ENCODE measurements around the gene AKT1S1. TPM values are rescaled to one million over a fixed set of nuclear protein-coding genes. Genes with fewer than 3 reads are reported as not detected.

The AKT1S1 gene
- total RNA-seq, 1 experiment from 2014 or later = 65.2 TPM

DNA sequence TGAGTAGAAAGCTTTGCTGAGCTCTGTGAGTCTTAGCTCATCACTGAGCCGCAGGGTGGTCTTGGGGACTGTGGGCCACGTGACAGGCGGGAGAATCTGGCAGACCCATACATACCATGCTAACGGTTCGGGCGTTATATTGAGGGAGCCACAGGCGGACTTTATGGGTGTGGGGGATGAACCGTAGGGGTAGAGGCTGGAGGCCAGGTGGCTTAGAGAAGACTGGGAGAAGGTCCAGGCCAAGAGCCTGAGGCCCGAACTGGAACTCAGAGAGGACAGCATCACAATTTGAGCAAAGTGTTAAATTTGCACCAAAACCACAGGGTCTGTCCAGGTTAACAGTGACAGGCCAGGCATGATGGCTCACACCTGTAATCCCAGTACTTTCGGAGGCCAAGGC is 36.6 kb upstream of the AKT1S1 start:
- Mint-ChIP-seq H3K4me3 (ENCODE audit: low read depth, unreplicated experiment) (no peak overlapping the region), H3K27me3 (ENCODE audit: unreplicated experiment) (no peaks in the 10 kb centered on the region), H3K27ac (ENCODE audit: unreplicated experiment) (no peak overlapping the region), H3K36me3 (ENCODE audit: insufficient read depth, unreplicated experiment) (peaks cover 81% of the 10 kb centered on the region), H3K4me1 (ENCODE audit: low read depth, unreplicated experiment) (peaks cover 20% of the 10 kb centered on the region), H3K9me3 (ENCODE audit: low read depth, unreplicated experiment) (no peaks in the 10 kb centered on the region)
- TF ChIP-seq, protein P1, sequence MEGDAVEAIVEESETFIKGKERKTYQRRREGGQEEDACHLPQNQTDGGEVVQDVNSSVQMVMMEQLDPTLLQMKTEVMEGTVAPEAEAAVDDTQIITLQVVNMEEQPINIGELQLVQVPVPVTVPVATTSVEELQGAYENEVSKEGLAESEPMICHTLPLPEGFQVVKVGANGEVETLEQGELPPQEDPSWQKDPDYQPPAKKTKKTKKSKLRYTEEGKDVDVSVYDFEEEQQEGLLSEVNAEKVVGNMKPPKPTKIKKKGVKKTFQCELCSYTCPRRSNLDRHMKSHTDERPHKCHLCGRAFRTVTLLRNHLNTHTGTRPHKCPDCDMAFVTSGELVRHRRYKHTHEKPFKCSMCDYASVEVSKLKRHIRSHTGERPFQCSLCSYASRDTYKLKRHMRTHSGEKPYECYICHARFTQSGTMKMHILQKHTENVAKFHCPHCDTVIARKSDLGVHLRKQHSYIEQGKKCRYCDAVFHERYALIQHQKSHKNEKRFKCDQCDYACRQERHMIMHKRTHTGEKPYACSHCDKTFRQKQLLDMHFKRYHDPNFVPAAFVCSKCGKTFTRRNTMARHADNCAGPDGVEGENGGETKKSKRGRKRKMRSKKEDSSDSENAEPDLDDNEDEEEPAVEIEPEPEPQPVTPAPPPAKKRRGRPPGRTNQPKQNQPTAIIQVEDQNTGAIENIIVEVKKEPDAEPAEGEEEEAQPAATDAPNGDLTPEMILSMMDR (IDR thresholded peaks at IDR 0.05; ENCODE audit: unreplicated experiment) = no peak
- BruUV-seq (replicated peaks) = no TSS peak
- no peak for DNase-seq
- intact Hi-C loops (cut with micrococcal nuclease; ENCODE audit: unreplicated experiment) = no loop called here
- CTCF ChIA-PET = no interaction called here

DNA sequence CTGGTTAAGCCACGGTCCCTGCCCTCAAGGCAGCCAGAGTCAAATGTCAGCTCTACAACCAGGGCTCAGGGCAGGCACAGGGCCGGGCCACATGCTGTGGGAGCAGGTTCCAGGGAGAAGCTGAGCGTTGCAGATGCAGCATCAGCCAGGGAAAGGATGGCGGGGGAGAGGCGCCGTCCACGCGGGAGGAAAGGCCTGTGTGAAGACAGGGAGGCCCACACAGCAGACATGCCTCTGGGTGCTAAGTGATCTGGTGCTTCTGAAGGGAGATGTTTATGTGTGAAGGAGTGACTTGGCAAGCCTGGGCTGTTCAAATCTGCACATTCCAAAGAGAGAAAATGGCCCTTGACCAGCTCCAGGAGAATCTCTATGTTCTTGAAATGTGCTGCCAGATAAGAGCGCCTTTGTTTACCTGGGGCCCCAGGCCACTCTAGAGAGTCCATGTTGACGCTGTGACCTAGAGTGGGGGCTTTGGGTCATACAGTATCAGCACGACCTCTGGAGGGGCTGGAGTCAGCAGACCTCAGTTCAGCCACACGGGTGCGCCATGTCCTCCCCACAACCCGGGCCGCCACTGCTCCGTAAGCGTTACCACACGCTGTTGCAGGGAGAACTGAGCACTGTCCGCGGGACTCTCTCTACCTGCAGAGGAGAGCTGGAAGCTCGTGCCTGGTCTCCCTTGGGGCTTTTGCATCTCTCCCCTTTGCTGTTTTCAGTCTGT is 36.0 kb upstream of the AKT1S1 start:
- Mint-ChIP-seq H3K4me3 (ENCODE audit: low read depth, unreplicated experiment) (no peak overlapping the region), H3K36me3 (ENCODE audit: insufficient read depth, unreplicated experiment) (peaks cover 82% of the 10 kb centered on the region), H3K9me3 (ENCODE audit: low read depth, unreplicated experiment) (no peaks in the 10 kb centered on the region), H3K4me1 (ENCODE audit: low read depth, unreplicated experiment) (peaks cover 20% of the 10 kb centered on the region), H3K27ac (ENCODE audit: unreplicated experiment) (no peak overlapping the region), H3K27me3 (ENCODE audit: unreplicated experiment) (no peaks in the 10 kb centered on the region)
- no TSS peak for BruUV-seq (replicated peaks)
- TF ChIP-seq, protein P1 (IDR thresholded peaks at IDR 0.05; ENCODE audit: unreplicated experiment) = no peak
- no peak for DNase-seq
- intact Hi-C loops (cut with micrococcal nuclease; ENCODE audit: unreplicated experiment) = no loop called here
- CTCF ChIA-PET = no interaction called here

DNA sequence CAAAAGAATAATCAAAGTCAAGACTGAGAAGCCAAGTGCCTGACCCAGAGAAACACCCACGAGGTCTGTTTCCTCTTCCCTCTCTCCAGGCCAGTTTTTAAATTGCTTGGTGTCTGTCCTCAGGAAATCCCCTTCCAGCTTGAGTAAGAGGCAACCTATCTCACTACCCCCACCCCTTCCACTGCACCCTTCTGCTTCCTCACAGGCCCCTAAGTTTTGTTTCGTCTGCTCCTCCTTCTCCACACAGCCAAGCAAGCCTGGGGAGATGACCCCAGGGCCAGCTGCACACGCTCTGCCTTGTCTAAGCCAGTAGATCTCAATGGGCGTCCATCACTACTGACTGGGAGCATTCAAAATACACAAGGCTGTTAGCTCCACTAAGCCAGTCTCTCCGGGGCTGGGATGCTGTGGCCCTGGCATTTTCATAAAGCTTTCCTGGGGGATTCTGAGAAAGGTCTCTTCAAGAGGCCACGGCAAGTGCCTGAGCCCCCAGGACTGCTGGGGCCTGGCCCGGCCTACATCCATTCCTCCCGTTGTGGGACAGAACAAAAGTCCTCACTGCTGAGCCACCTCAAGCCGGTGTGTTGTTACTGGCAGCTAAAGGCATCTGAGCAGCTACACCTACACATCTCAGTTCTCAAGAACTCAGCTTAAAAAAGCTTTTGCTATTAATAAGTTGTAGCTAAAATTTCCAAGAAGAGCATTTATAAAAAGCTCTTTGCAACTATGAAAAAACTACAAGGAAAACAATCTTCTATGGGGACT is 34.4 kb upstream of the AKT1S1 start:
- DNase-seq = no peak
- Mint-ChIP-seq H3K27me3 (ENCODE audit: unreplicated experiment) (no peaks in the 10 kb centered on the region), H3K4me3 (ENCODE audit: low read depth, unreplicated experiment) (no peak overlapping the region), H3K27ac (ENCODE audit: unreplicated experiment) (peak overlapping the region; percentile 22), H3K36me3 (ENCODE audit: insufficient read depth, unreplicated experiment) (peaks cover 81% of the 10 kb centered on the region), H3K9me3 (ENCODE audit: low read depth, unreplicated experiment) (no peaks in the 10 kb centered on the region), H3K4me1 (ENCODE audit: low read depth, unreplicated experiment) (peaks cover 20% of the 10 kb centered on the region)
- CTCF ChIA-PET = interaction anchor here (0.6 to 1.6 kb wide), 3 partner anchors 18 to 279 kb away, joined by 3 read pairs; partner anchors contain the start of genes ATF5 and NUP62
- TF ChIP-seq, protein P1 (IDR thresholded peaks at IDR 0.05; ENCODE audit: unreplicated experiment) = no peak
- no TSS peak for BruUV-seq (replicated peaks)
- intact Hi-C loops (cut with micrococcal nuclease; ENCODE audit: unreplicated experiment) = no loop called here

DNA sequence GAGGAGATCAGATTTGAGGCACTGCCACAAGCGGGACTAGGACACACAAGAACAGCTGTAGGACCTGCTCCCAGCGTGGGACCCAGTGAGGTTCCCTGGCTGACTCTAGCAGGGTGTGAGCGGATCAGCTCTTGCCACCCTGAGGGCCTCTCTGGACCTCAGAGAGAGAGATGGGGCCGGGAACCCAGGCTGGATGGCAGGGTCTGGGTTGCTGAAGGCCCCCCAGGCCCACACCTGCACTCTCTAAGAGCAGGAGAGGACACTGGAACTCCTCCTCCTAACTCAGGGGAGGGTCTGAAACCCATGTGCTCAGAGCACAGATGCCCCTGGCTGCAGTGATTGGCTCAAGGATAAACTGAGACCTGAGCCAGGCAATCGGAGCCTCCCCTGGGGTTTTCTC is 33.0 kb upstream of the AKT1S1 start:
- no peak overlapping the region for H3K4me3 Mint-ChIP-seq (ENCODE audit: low read depth, unreplicated experiment)
- CTCF ChIA-PET = interaction anchor here (0.6 to 1.6 kb wide), 3 partner anchors 9 to 229 kb away, joined by 3 to 4 read pairs (median 4); partner anchors contain the start of genes ATF5 and NUP62

More for the DNA sequence above, 33.0 kb upstream of the AKT1S1 start:
- intact Hi-C loops (cut with micrococcal nuclease; ENCODE audit: unreplicated experiment) = no loop called here
- Mint-ChIP-seq H3K27me3 (ENCODE audit: unreplicated experiment) (no peaks in the 10 kb centered on the region), H3K36me3 (ENCODE audit: insufficient read depth, unreplicated experiment) (peaks cover 82% of the 10 kb centered on the region), H3K27ac (ENCODE audit: unreplicated experiment) (no peak overlapping the region), H3K4me1 (ENCODE audit: low read depth, unreplicated experiment) (peaks cover 13% of the 10 kb centered on the region), H3K9me3 (ENCODE audit: low read depth, unreplicated experiment) (no peaks in the 10 kb centered on the region)
- no TSS peak for BruUV-seq (replicated peaks)
- DNase-seq = no peak
- TF ChIP-seq, protein P1 (IDR thresholded peaks at IDR 0.05; ENCODE audit: unreplicated experiment) = no peak
